ENCODE measurements around the gene ROPN1L. TPM values are rescaled to one million over a fixed set of nuclear protein-coding genes. Genes with fewer than 3 reads are reported as not detected.
"Not testable (repeated sequence)": the region's sequence is repeated elsewhere in the genome, so short reads cannot be mapped to it uniquely, and the experiment has no call there.

ROPN1L gene

GRCh38 chr5:10509575-10509974 lies 67.9 kb downstream of the ROPN1L start:
- Histone ChIP-seq H3K56ac (ENCODE audit: low read length) (no peak overlapping the region), H3K27ac (ENCODE audit: low read depth, low read length) (no peak overlapping the region), H3K79me2 (ENCODE audit: control insufficient read depth, insufficient read depth, low read length) (no peaks in the 10 kb centered on the region), H3K4ac (ENCODE audit: low read depth, low read length) (no peak overlapping the region), H4K5ac (ENCODE audit: low read length) (no peak overlapping the region), H2AK5ac (ENCODE audit: low read length) (no peak overlapping the region), H3K9ac (ENCODE audit: low read length) (no peak overlapping the region), H4K8ac (ENCODE audit: low read depth, low read length) (no peak overlapping the region), H3K27me3 (ENCODE audit: insufficient read depth, low read length, poor library complexity) (no peaks in the 10 kb centered on the region), H3K23ac (ENCODE audit: low read length) (no peak overlapping the region), H3K4me3 (ENCODE audit: low read length) (no peak overlapping the region), H2BK120ac (ENCODE audit: low read depth, low read length) (no peak overlapping the region), H3K18ac (ENCODE audit: low read length) (no peak overlapping the region), H3K4me1 (ENCODE audit: control insufficient read depth, low read depth, low read length) (peaks cover 7% of the 10 kb centered on the region), H2BK5ac (ENCODE audit: low read length) (no peak overlapping the region), H3K79me1 (ENCODE audit: low read length) (no peaks in the 10 kb centered on the region), H3K4me2 (ENCODE audit: low read length) (no peak overlapping the region), H2BK15ac (replicated peaks; ENCODE audit: low read depth) (no peak overlapping the region), H3K36me3 (ENCODE audit: control insufficient read depth, insufficient read depth, low read length) (no peaks in the 10 kb centered on the region)
- no peak for DNase-seq
- no CpG with 5 or more reads among the region's 9 CpGs for WGBS (ENCODE audit: extremely low coverage, insufficient coverage, low lambda C conversion rate)

- H3K4me3 ChIP-seq (ENCODE audit: low read length), result no peak overlapping the region
- DNase-seq, result no peak
- no CpG with 5 or more reads among the region's 10 CpGs for WGBS (ENCODE audit: extremely low coverage, insufficient coverage, low lambda C conversion rate)
Observed at GRCh38 chr5:10511741-10512640, 70.3 kb downstream of the ROPN1L start.

GRCh38 chr5:10513501-10514442 lies 72.1 kb downstream of the ROPN1L start:
- H2AK5ac ChIP-seq (ENCODE audit: low read length), result peak overlapping the region; percentile 17
- no peak overlapping the region for H3K18ac ChIP-seq (ENCODE audit: low read length)
- H4K5ac ChIP-seq (ENCODE audit: low read length), result no peak overlapping the region
- no peak overlapping the region for H4K8ac ChIP-seq (ENCODE audit: low read depth, low read length)
- peak overlapping the region; percentile 13 for H2BK15ac ChIP-seq (replicated peaks; ENCODE audit: low read depth)
- H3K79me1 ChIP-seq (ENCODE audit: low read length), result no peaks in the 10 kb centered on the region
- no peaks in the 10 kb centered on the region for H3K27me3 ChIP-seq (ENCODE audit: insufficient read depth, low read length, poor library complexity)
- peaks cover 7% of the 10 kb centered on the region for H3K4me1 ChIP-seq (ENCODE audit: control insufficient read depth, low read depth, low read length)
- peak; percentile 96 for DNase-seq
- no peak overlapping the region for H3K4me2 ChIP-seq (ENCODE audit: low read length)
- H3K9ac ChIP-seq (ENCODE audit: low read length), result no peak overlapping the region
- peak overlapping the region; percentile 62 for H3K56ac ChIP-seq (ENCODE audit: low read length)
- no peak overlapping the region for H3K4me3 ChIP-seq (ENCODE audit: low read length)
- no peak overlapping the region for H3K23ac ChIP-seq (ENCODE audit: low read length)
- WGBS (ENCODE audit: extremely low coverage, insufficient coverage, low lambda C conversion rate), result no CpG with 5 or more reads among the region's 10 CpGs
- peak overlapping the region; percentile 83 for H3K4ac ChIP-seq (ENCODE audit: low read depth, low read length)
- H2BK5ac ChIP-seq (ENCODE audit: low read length), result peak overlapping the region; percentile 7
- H3K36me3 ChIP-seq (ENCODE audit: control insufficient read depth, insufficient read depth, low read length), result no peaks in the 10 kb centered on the region
- H3K27ac ChIP-seq (ENCODE audit: low read depth, low read length), result peak overlapping the region; percentile 1
- peak overlapping the region; percentile 1 for H2BK120ac ChIP-seq (ENCODE audit: low read depth, low read length)
- H3K79me2 ChIP-seq (ENCODE audit: control insufficient read depth, insufficient read depth, low read length), result no peaks in the 10 kb centered on the region

More at GRCh38 chr5:10511741-10512640, 70.3 kb downstream of the ROPN1L start:
- H2BK120ac ChIP-seq (ENCODE audit: low read depth, low read length), result no peak overlapping the region
- H3K36me3 ChIP-seq (ENCODE audit: control insufficient read depth, insufficient read depth, low read length), result no peaks in the 10 kb centered on the region
- H3K79me2 ChIP-seq (ENCODE audit: control insufficient read depth, insufficient read depth, low read length), result no peaks in the 10 kb centered on the region
- no peak overlapping the region for H2AK5ac ChIP-seq (ENCODE audit: low read length)
- H3K56ac ChIP-seq (ENCODE audit: low read length), result no peak overlapping the region
- H3K9ac ChIP-seq (ENCODE audit: low read length), result no peak overlapping the region
- H3K27me3 ChIP-seq (ENCODE audit: insufficient read depth, low read length, poor library complexity), result no peaks in the 10 kb centered on the region
- peak overlapping the region; percentile 6 for H3K18ac ChIP-seq (ENCODE audit: low read length)
- no peaks in the 10 kb centered on the region for H3K79me1 ChIP-seq (ENCODE audit: low read length)
- H4K8ac ChIP-seq (ENCODE audit: low read depth, low read length), result no peak overlapping the region
- H3K4me2 ChIP-seq (ENCODE audit: low read length), result no peak overlapping the region
- no peak overlapping the region for H2BK5ac ChIP-seq (ENCODE audit: low read length)
- H3K4ac ChIP-seq (ENCODE audit: low read depth, low read length), result no peak overlapping the region
- H4K5ac ChIP-seq (ENCODE audit: low read length), result no peak overlapping the region
- peaks cover 7% of the 10 kb centered on the region for H3K4me1 ChIP-seq (ENCODE audit: control insufficient read depth, low read depth, low read length)
- no peak overlapping the region for H3K27ac ChIP-seq (ENCODE audit: low read depth, low read length)
- no peak overlapping the region for H2BK15ac ChIP-seq (replicated peaks; ENCODE audit: low read depth)
- H3K23ac ChIP-seq (ENCODE audit: low read length), result no peak overlapping the region

GRCh38 chr5:10514572-10514971 lies 72.9 kb downstream of the ROPN1L start:
- not testable (repeated sequence) for H3K4me2 ChIP-seq (ENCODE audit: low read length); H2BK5ac ChIP-seq (ENCODE audit: low read length); H3K27ac ChIP-seq (ENCODE audit: low read depth, low read length); H4K5ac ChIP-seq (ENCODE audit: low read length); H3K4me1 ChIP-seq (ENCODE audit: control insufficient read depth, low read depth, low read length); H2BK120ac ChIP-seq (ENCODE audit: low read depth, low read length); H3K9ac ChIP-seq (ENCODE audit: low read length); H3K18ac ChIP-seq (ENCODE audit: low read length); H3K36me3 ChIP-seq (ENCODE audit: control insufficient read depth, insufficient read depth, low read length); H3K27me3 ChIP-seq (ENCODE audit: insufficient read depth, low read length, poor library complexity); DNase-seq; H3K79me2 ChIP-seq (ENCODE audit: control insufficient read depth, insufficient read depth, low read length); H3K56ac ChIP-seq (ENCODE audit: low read length); H3K79me1 ChIP-seq (ENCODE audit: low read length); H4K8ac ChIP-seq (ENCODE audit: low read depth, low read length); H3K4me3 ChIP-seq (ENCODE audit: low read length); H3K23ac ChIP-seq (ENCODE audit: low read length); H2AK5ac ChIP-seq (ENCODE audit: low read length); H2BK15ac ChIP-seq (replicated peaks; ENCODE audit: low read depth); H3K4ac ChIP-seq (ENCODE audit: low read depth, low read length)
- no CpG with 5 or more reads among the region's 8 CpGs for WGBS (ENCODE audit: extremely low coverage, insufficient coverage, low lambda C conversion rate)

Small RNA genes within 50 kb of the gene (small RNA-seq; reads per million reads assigned to genes)
- gene MIR6131 (ENCODE audit: insufficient read depth), result not detected

All from mesendoderm (in vitro differentiated cells).